Trophoblast cell (in vitro differentiated cells and primary cell): ENCODE data around the gene KRTAP12-1. TPM values are rescaled to one million over a fixed set of nuclear protein-coding genes. Genes with fewer than 3 reads are reported as not detected.

Experiments
- DNase-seq, 2 donors: peaks; one replicate each; pipeline ENCODE4 v3.0.0-alpha.2; 2016
- H2AFZ ChIP-seq: 2 replicates; pipeline ENCODE4 v1.6.1; 2013; ENCODE audit warnings: low read length, moderate library complexity, mild to moderate bottlenecking; ENCODE audit not compliant: insufficient read depth, poor library complexity
- H2AK5ac ChIP-seq: 2 replicates; pipeline ENCODE4 v1.6.1; 2013; ENCODE audit warnings: mild to moderate bottlenecking, low read length
- H2BK120ac ChIP-seq: 2 replicates; pipeline ENCODE4 v1.6.1; 2013; ENCODE audit warnings: low read length, mild to moderate bottlenecking, moderate library complexity; ENCODE audit not compliant: insufficient read depth, poor library complexity
- H2BK12ac ChIP-seq: 2 replicates; pipeline ENCODE4 v1.6.1; 2013; ENCODE audit warnings: mild to moderate bottlenecking, low read length, moderate library complexity
- H2BK5ac ChIP-seq: 2 replicates; pipeline ENCODE4 v1.6.1; 2013; ENCODE audit warnings: low read length, low read depth, moderate library complexity, mild to moderate bottlenecking; ENCODE audit not compliant: poor library complexity
- H3K14ac ChIP-seq: 2 replicates; pipeline ENCODE4 v1.6.1; 2013; ENCODE audit warnings: mild to moderate bottlenecking, low read length
- H3K18ac ChIP-seq: 2 replicates; pipeline ENCODE4 v1.6.1; 2013; ENCODE audit warnings: mild to moderate bottlenecking, low read length
- H3K23ac ChIP-seq: 2 replicates; pipeline ENCODE4 v1.6.1; 2013; ENCODE audit warnings: low read length
- H3K27ac ChIP-seq: 2 replicates; pipeline ENCODE4 v1.5.1; 2013; ENCODE audit warnings: low read depth, mild to moderate bottlenecking, inconsistent platforms, low read length, moderate library complexity
- H3K27me3 ChIP-seq: 2 replicates; pipeline ENCODE4 v1.6.1; 2013; ENCODE audit warnings: inconsistent platforms, mild to moderate bottlenecking, low read length, moderate library complexity; ENCODE audit not compliant: insufficient read depth
- H3K36me3 ChIP-seq, 2 experiments: 1 replicate in 1 of 2; 2 replicates in 1 of 2; pipeline ENCODE4 v1.6.1; 2013; ENCODE audit warnings: low read length in 2 of 2, mild to moderate bottlenecking in 2 of 2, moderate library complexity in 1 of 2; ENCODE audit not compliant: insufficient read depth in 2 of 2, control insufficient read depth in 1 of 2
- H3K4ac ChIP-seq: 2 replicates; pipeline ENCODE4 v1.6.1; 2013; ENCODE audit warnings: low read depth, mild to moderate bottlenecking, low read length, moderate library complexity
- H3K4me1 ChIP-seq, 2 experiments: 1 replicate in 1 of 2; 2 replicates in 1 of 2; pipeline ENCODE4 v1.6.1; 2013; ENCODE audit warnings: low read length in 2 of 2, mild to moderate bottlenecking in 2 of 2, moderate library complexity in 1 of 2; ENCODE audit not compliant: insufficient read depth in 2 of 2, control insufficient read depth in 1 of 2
- H3K4me2 ChIP-seq: 2 replicates; pipeline ENCODE4 v1.6.1; 2013; ENCODE audit warnings: inconsistent platforms, mild to moderate bottlenecking, low read length, moderate library complexity
- H3K4me3 ChIP-seq: 2 replicates; pipeline ENCODE4 v1.5.1; 2013; ENCODE audit warnings: mild to moderate bottlenecking, low read depth, low read length, inconsistent platforms
- H3K79me1 ChIP-seq: one replicate; pipeline ENCODE4 v1.6.1; 2013; ENCODE audit warnings: low read length
- H3K79me2 ChIP-seq: 2 replicates; pipeline ENCODE4 v1.6.1; 2013; ENCODE audit warnings: low read length, mild to moderate bottlenecking; ENCODE audit not compliant: control insufficient read depth, insufficient read depth, poor library complexity
- H3K9ac ChIP-seq: 2 replicates; pipeline ENCODE4 v1.6.1; 2013; ENCODE audit warnings: mild to moderate bottlenecking, low read length
- H3K9me3 ChIP-seq: 2 replicates; pipeline ENCODE4 v1.6.1; 2013; ENCODE audit warnings: low read depth, mild to moderate bottlenecking, control low read depth, inconsistent platforms, low read length; ENCODE audit not compliant: insufficient read depth
- H4K12ac ChIP-seq: 2 replicates; pipeline ENCODE4 v1.6.1; 2013; ENCODE audit warnings: low read depth, mild to moderate bottlenecking, low read length, moderate library complexity
- H4K8ac ChIP-seq: 2 replicates; pipeline ENCODE4 v1.6.1; 2013; ENCODE audit warnings: low read depth, mild to moderate bottlenecking, low read length, moderate library complexity
- H4K91ac ChIP-seq: one replicate; pipeline ENCODE4 v1.6.1; 2013; ENCODE audit warnings: low read depth, mild to moderate bottlenecking, low read length, moderate library complexity
- WGBS: extraction: QIAGEN DNeasy Blood & Tissue Kit; methylation state at CpG from one replicate; pipeline ENCODE4 v1.1.7; 2013; ENCODE audit warnings: missing lambda C conversion rate; ENCODE audit not compliant: insufficient read length, insufficient coverage; ENCODE audit errors: extremely low coverage; 5-methylcytosine and 5-hydroxymethylcytosine counted together
- polyA plus RNA-seq: library from polyadenylated mRNA; stranded (reverse); fragments of 200-250 nt; gene quantifications from 2 replicates; pipeline ENCODE4 v1.2.3, GENCODE V29; 2013

The KRTAP12-1 gene, protein sequence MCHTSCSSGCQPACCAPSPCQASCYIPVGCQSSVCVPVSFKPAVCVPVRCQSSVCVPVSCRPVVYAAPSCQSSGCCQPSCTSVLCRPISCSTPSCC
- polyA plus RNA-seq, result not detected in 2 replicates

DNA sequence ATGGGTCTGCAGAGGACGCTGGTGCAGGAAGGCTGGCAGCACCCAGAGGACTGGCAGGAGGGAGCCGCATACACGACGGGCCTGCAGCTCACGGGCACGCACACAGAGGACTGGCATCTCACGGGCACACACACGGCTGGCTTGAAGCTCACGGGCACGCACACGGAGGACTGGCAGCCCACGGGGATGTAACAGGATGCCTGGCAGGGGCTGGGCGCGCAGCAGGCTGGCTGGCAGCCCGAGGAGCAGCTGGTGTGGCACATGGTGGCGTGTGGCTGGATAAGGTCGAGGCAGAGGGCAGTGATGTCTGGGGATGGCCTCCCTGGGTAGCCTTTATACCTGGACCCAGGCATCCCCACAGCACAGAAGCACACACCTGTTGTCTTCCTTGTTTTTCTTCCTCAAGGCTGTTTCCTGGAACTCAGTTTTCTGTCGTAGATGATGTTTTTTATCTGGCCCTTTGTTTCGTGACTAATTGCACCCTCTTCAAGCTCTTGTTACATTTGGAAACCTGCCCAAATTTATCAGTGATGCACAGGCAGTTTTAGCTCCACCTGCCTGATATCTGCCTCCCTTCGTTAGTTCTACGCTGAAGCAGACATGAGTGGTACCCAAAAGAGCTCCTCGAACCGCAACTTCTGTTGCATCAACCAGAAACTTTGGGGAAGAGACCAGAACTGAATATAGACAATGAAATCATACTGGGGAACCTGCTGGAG is at the start of gene KRTAP12-1:
Gene KRTAP12-1, minus strand, starts transcription at position 303 of the 719 bp plus-strand sequence. Its CDS starts 40 bp downstream, at position 263.
- H3K27ac ChIP-seq, result no peak within 1 kb of the TSS
- H3K23ac ChIP-seq, result no peak within 1 kb of the TSS
- H3K79me1 ChIP-seq, result no peaks in the 10 kb centered on the region
- no peak within 1 kb of the TSS for H3K18ac ChIP-seq
- no peak within 1 kb of the TSS for H4K91ac ChIP-seq
- no peaks in the 10 kb centered on the region for H3K79me2 ChIP-seq
- no peak within 1 kb of the TSS for H3K4me2 ChIP-seq
- H3K9me3 ChIP-seq, result peaks cover 2% of the 10 kb centered on the region
- no peak within 1 kb of the TSS for H3K9ac ChIP-seq
- no peak within 1 kb of the TSS for H2BK5ac ChIP-seq
- H3K27me3 ChIP-seq, result no peaks in the 10 kb centered on the region
- no peak within 1 kb of the TSS for H2BK12ac ChIP-seq
- no peak within 1 kb of the TSS for H2AFZ ChIP-seq
- no peak within 1 kb of the TSS for H4K8ac ChIP-seq
- no peak within 1 kb of the TSS for H3K14ac ChIP-seq
- no CpG with 5 or more reads among the region's 23 CpGs for WGBS
- no peak within 1 kb of the TSS for H2BK120ac ChIP-seq
- H3K4me3 ChIP-seq, result no peak within 1 kb of the TSS
- H3K4ac ChIP-seq, result no peak within 1 kb of the TSS
- no peaks in the 10 kb centered on the region for H3K36me3 ChIP-seq
- H4K12ac ChIP-seq, result no peak within 1 kb of the TSS
- no peak within 1 kb of the TSS for H2AK5ac ChIP-seq
- no peaks in the 10 kb centered on the region for H3K4me1 ChIP-seq
- DNase-seq, result no peak

DNA sequence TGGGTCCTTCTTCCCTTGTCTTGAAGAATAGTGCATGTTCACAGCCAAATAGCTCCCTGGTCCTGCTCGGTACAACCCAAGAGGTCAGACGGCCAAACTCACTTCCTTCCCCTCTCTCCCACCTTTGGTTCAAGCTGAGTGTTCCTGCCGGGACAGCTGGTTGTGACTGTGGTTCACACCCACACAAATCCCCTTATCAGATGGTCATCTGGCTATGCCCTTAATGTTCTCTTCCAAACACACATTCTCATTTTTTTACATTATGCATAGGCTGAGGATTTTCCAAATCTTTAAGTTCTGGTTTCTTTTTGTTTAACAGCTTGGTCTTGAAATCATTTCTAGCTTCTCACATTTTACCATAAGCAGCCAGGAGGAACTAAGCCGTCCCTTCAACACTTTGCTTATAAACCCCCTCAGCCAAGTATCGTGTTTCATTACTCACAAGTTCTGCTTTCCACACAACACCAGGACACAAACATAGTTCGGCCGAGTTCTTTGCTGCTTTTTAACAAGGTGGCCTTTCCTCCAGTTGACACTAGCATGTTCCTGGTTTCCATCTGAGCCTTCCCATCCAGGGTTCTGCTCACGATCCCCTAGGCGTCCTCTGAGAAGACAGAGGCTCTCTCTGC is 49.1 kb upstream of the KRTAP12-1 start:
- H2BK5ac ChIP-seq, result no peak overlapping the region
- H4K8ac ChIP-seq, result no peak overlapping the region
- H3K4me3 ChIP-seq, result no peak overlapping the region
- no peak overlapping the region for H3K27ac ChIP-seq
- no peak overlapping the region for H3K4me2 ChIP-seq
- H2AK5ac ChIP-seq, result no peak overlapping the region
- H2AFZ ChIP-seq, result no peak overlapping the region
- no peaks in the 10 kb centered on the region for H3K4me1 ChIP-seq
- H3K18ac ChIP-seq, result no peak overlapping the region
- no peaks in the 10 kb centered on the region for H3K79me1 ChIP-seq
- H3K27me3 ChIP-seq, result no peaks in the 10 kb centered on the region
- DNase-seq, result no peak
- peaks cover 14% of the 10 kb centered on the region for H3K9me3 ChIP-seq
- H2BK120ac ChIP-seq, result no peak overlapping the region
- H3K36me3 ChIP-seq, result no peaks in the 10 kb centered on the region
- H3K9ac ChIP-seq, result no peak overlapping the region
- no peak overlapping the region for H4K12ac ChIP-seq
- no peak overlapping the region for H3K23ac ChIP-seq
- no peak overlapping the region for H4K91ac ChIP-seq
- H2BK12ac ChIP-seq, result no peak overlapping the region
- H3K4ac ChIP-seq, result no peak overlapping the region
- no CpG with 5 or more reads among the region's 9 CpGs for WGBS
- no peak overlapping the region for H3K14ac ChIP-seq
- H3K79me2 ChIP-seq, result no peaks in the 10 kb centered on the region

DNA sequence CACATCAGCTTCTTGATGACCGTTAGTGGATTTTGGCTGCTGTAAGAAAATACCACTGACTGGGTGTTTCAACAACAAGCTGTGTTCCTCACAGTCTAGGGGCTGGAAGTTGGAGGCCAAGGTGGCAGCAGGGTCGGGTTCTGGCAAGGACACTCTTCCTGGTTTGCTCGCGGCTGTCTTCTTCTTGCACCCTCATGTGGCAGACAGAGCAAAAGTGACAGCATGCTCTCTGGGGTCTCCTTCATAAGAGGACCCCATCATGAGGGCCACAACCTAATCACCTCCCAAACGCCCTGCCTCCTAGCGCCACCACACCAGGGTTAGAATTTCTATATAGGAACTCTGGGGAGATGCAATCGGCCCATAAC is 48.0 kb upstream of the KRTAP12-1 start:
- Histone ChIP-seq H2BK12ac (no peak overlapping the region), H2BK5ac (no peak overlapping the region), H3K9me3 (peaks cover 7% of the 10 kb centered on the region), H3K4me3 (no peak overlapping the region), H3K36me3 (no peaks in the 10 kb centered on the region), H4K8ac (no peak overlapping the region), H3K4me1 (no peaks in the 10 kb centered on the region), H4K91ac (no peak overlapping the region), H3K27ac (no peak overlapping the region), H2AK5ac (no peak overlapping the region), H2BK120ac (no peak overlapping the region), H3K23ac (no peak overlapping the region), H2AFZ (no peak overlapping the region), H3K79me2 (no peaks in the 10 kb centered on the region), H3K9ac (no peak overlapping the region), H4K12ac (no peak overlapping the region), H3K4me2 (no peak overlapping the region), H3K27me3 (no peaks in the 10 kb centered on the region), H3K79me1 (no peaks in the 10 kb centered on the region), H3K18ac (no peak overlapping the region), H3K14ac (no peak overlapping the region), H3K4ac (no peak overlapping the region)
- WGBS, result no CpG with 5 or more reads among the region's 7 CpGs
- no peak for DNase-seq

DNA sequence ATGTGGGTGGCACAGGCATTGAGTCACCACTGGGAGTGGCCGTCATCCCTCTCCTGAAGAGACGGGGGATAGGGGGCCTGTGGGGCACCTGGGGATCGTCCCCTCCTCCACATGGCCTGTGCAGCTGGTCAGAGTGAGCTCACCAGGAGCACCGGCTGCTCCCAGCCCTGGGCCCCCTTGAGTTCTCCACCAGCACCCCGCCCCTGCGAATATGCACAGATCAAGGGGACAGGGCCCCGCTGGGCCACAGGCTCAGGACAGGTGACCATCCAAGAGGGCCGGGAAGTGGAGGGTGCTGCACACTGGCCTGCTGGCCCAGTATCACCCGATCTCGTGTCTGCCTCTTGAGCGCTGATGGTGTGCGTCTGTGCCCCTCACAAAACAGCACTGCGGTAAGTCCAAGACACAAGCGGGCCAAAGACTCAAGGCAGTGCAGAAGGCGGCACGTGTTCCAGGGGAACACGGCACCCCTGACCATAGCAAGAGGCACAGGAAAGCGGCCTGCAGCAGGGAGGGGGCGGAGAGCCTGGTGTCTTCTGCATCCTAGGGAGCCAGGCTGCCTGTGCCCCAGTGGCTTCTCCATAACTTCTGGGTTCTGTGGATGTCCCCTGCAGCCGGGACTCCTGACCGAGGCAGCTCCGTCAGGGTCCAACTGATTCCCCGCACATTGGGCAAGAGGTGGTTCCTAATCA is 47.5 kb upstream of the KRTAP12-1 start:
- no peak overlapping the region for H3K4me2 ChIP-seq
- no peak overlapping the region for H3K4ac ChIP-seq
- H3K14ac ChIP-seq, result no peak overlapping the region
- H3K27me3 ChIP-seq, result no peaks in the 10 kb centered on the region
- DNase-seq, result no peak
- no peak overlapping the region for H2BK5ac ChIP-seq
- no peak overlapping the region for H3K4me3 ChIP-seq
- no peak overlapping the region for H4K8ac ChIP-seq
- no peaks in the 10 kb centered on the region for H3K36me3 ChIP-seq
- no peak overlapping the region for H3K18ac ChIP-seq
- H3K4me1 ChIP-seq, result no peaks in the 10 kb centered on the region
- peaks cover 4% of the 10 kb centered on the region for H3K9me3 ChIP-seq
- WGBS, result no CpG with 5 or more reads among the region's 23 CpGs
- no peak overlapping the region for H2BK120ac ChIP-seq
- no peak overlapping the region for H2AK5ac ChIP-seq
- H4K12ac ChIP-seq, result no peak overlapping the region
- no peak overlapping the region for H4K91ac ChIP-seq
- no peaks in the 10 kb centered on the region for H3K79me1 ChIP-seq
- no peak overlapping the region for H2AFZ ChIP-seq
- H3K27ac ChIP-seq, result no peak overlapping the region
- no peak overlapping the region for H2BK12ac ChIP-seq
- no peak overlapping the region for H3K9ac ChIP-seq
- no peaks in the 10 kb centered on the region for H3K79me2 ChIP-seq
- H3K23ac ChIP-seq, result no peak overlapping the region
